Stimulated activated naive B cell treated with anti-CD40 and anti-IgM and Interleukin-4, amounts not matched to agents 10 μg/mL and 1 μg/mL and 100 μg/mL, for 72 hours (primary cell): Measurements from ENCODE around the gene CLEC2A.
A peak's percentile ranks its signal among the peaks of the same experiment; 100 is the strongest.

Experiments used
- ATAC-seq, 2 donors: fragments of 150-1000 bp; cut with Tn5 transposase; replicated peaks; 2 replicates each; pipeline ENCODE4 v1.10.0; 2021; ENCODE audit warnings: moderate library complexity in 1 of 2
- DNase-seq: peaks from one replicate; pipeline ENCODE4 v3.0.0; 2021
- H3K27ac Mint-ChIP-seq: one replicate; pipeline ENCODE4 v1.8.0; 2022; ENCODE audit warnings: mild to moderate bottlenecking, mixed read lengths
- H3K27me3 Mint-ChIP-seq, 2 donors: one replicate each; pipeline ENCODE4 v1.8.0; 2022; ENCODE audit warnings: mixed read lengths in 2 of 2
- H3K36me3 Mint-ChIP-seq, 2 donors: one replicate each; pipeline ENCODE4 v1.8.0; 2022; ENCODE audit warnings: mixed read lengths in 2 of 2, mild to moderate bottlenecking in 1 of 2
- H3K4me1 Mint-ChIP-seq, 2 donors: one replicate each; pipeline ENCODE4 v1.8.0; 2022; ENCODE audit warnings: mixed read lengths in 2 of 2, mild to moderate bottlenecking in 1 of 2
- H3K4me3 Mint-ChIP-seq, 2 donors: one replicate each; pipeline ENCODE4 v1.8.0; 2022; ENCODE audit warnings: mild to moderate bottlenecking in 2 of 2, mixed read lengths in 2 of 2, moderate library complexity in 1 of 2
- H3K9me3 Mint-ChIP-seq, 2 donors: one replicate each; pipeline ENCODE4 v1.8.0; 2022; ENCODE audit warnings: mixed read lengths in 2 of 2, mild to moderate bottlenecking in 1 of 2

The CLEC2A gene

GRCh38 chr12:9951026-9951675, 19.0 kb upstream of the CLEC2A start:
- Mint-ChIP-seq H3K27ac (peak overlapping the region; percentile 10), H3K36me3 (no peaks in the 10 kb centered on the region), H3K4me1 (peaks cover 22 to 29% of the 10 kb centered on the region in 2 donors), H3K4me3 (no peak overlapping the region), H3K27me3 (no peaks in the 10 kb centered on the region), H3K9me3 (no peaks in the 10 kb centered on the region)
- no peak for ATAC-seq
- DNase-seq = no peak

- H3K36me3 Mint-ChIP-seq = no peaks in the 10 kb centered on the region
- no peaks in the 10 kb centered on the region for H3K9me3 Mint-ChIP-seq
- no peaks in the 10 kb centered on the region for H3K27me3 Mint-ChIP-seq
- peaks cover 26 to 36% of the 10 kb centered on the region in 2 donors for H3K4me1 Mint-ChIP-seq
- no peak overlapping the region for H3K27ac Mint-ChIP-seq
- peak overlapping the region; percentile 1 to 7 for H3K4me3 Mint-ChIP-seq
- peak; percentile 98 to 99 for ATAC-seq
- no peak for DNase-seq
These were observed 16.6 kb upstream of the CLEC2A start for GRCh38 chr12:9948606-9949296.

- no peaks in the 10 kb centered on the region for H3K9me3 Mint-ChIP-seq
- peak overlapping the region; percentile 75 for H3K27ac Mint-ChIP-seq
- H3K4me3 Mint-ChIP-seq = peak overlapping the region; percentile 43 to 46
- H3K4me1 Mint-ChIP-seq = peaks cover 26 to 36% of the 10 kb centered on the region in 2 donors
- DNase-seq (peak; percentile 30), ATAC-seq (peak; percentile 36 to 43)
- H3K27me3 Mint-ChIP-seq = peaks cover 0 to 4% of the 10 kb centered on the region in 2 donors
- H3K36me3 Mint-ChIP-seq = no peaks in the 10 kb centered on the region
These were observed 15.5 kb upstream of the CLEC2A start for GRCh38 chr12:9947674-9948073.

GRCh38 chr12:9944391-9944790, 12.2 kb upstream of the CLEC2A start:
- Mint-ChIP-seq H3K27ac (no peak overlapping the region), H3K4me1 (peaks cover 15 to 27% of the 10 kb centered on the region in 2 donors), H3K4me3 (no peak overlapping the region), H3K9me3 (no peaks in the 10 kb centered on the region), H3K36me3 (no peaks in the 10 kb centered on the region), H3K27me3 (peaks cover 0 to 8% of the 10 kb centered on the region in 2 donors)
- ATAC-seq (no peak), DNase-seq (no peak)

GRCh38 chr12:9943240-9943639, 11.1 kb upstream of the CLEC2A start:
- H3K9me3 Mint-ChIP-seq = no peaks in the 10 kb centered on the region
- peak; percentile 13 for DNase-seq
- peaks cover 11 to 16% of the 10 kb centered on the region in 2 donors for H3K4me1 Mint-ChIP-seq
- no peaks in the 10 kb centered on the region for H3K36me3 Mint-ChIP-seq
- no peak overlapping the region for H3K27ac Mint-ChIP-seq
- ATAC-seq = peak; percentile 65 to 77
- peak overlapping the region; percentile 39 to 63 for H3K4me3 Mint-ChIP-seq
- H3K27me3 Mint-ChIP-seq = peaks cover 0 to 8% of the 10 kb centered on the region in 2 donors

- no peak for ATAC-seq
- Mint-ChIP-seq H3K36me3 (no peaks in the 10 kb centered on the region), H3K9me3 (no peaks in the 10 kb centered on the region), H3K27me3 (peaks cover 0 to 8% of the 10 kb centered on the region in 2 donors), H3K4me1 (peaks cover 6% of the 10 kb centered on the region in 2 donors), H3K4me3 (no peak overlapping the region), H3K27ac (no peak overlapping the region)
- DNase-seq = no peak
These were observed 9.7 kb upstream of the CLEC2A start for GRCh38 chr12:9941838-9942237.

- Mint-ChIP-seq H3K4me1 (peaks cover 6% of the 10 kb centered on the region in 2 donors), H3K36me3 (no peaks in the 10 kb centered on the region), H3K4me3 (no peak overlapping the region), H3K9me3 (no peaks in the 10 kb centered on the region), H3K27ac (no peak overlapping the region), H3K27me3 (peaks cover 0 to 8% of the 10 kb centered on the region in 2 donors)
- no peak for DNase-seq
- ATAC-seq = no peak
These were observed 8.2 kb upstream of the CLEC2A start for GRCh38 chr12:9940375-9940774.

- ATAC-seq (no peak), DNase-seq (no peak)
- Mint-ChIP-seq H3K9me3 (no peaks in the 10 kb centered on the region), H3K4me3 (no peak overlapping the region), H3K27ac (no peak overlapping the region), H3K4me1 (peaks cover 0 to 2% of the 10 kb centered on the region in 2 donors), H3K36me3 (no peaks in the 10 kb centered on the region), H3K27me3 (peaks cover 12 to 18% of the 10 kb centered on the region in 2 donors)
These were observed 4.4 kb upstream of the CLEC2A start for GRCh38 chr12:9936591-9936990.

- H3K4me3 Mint-ChIP-seq = no peak overlapping the region
- no peaks in the 10 kb centered on the region for H3K9me3 Mint-ChIP-seq
- H3K27ac Mint-ChIP-seq = no peak overlapping the region
- no peaks in the 10 kb centered on the region for H3K36me3 Mint-ChIP-seq
- no peaks in the 10 kb centered on the region for H3K4me1 Mint-ChIP-seq
- H3K27me3 Mint-ChIP-seq = peaks cover 9 to 18% of the 10 kb centered on the region in 2 donors
- ATAC-seq = no peak
- no peak for DNase-seq
These were observed 2.9 kb upstream of the CLEC2A start for GRCh38 chr12:9935026-9935425.

- Mint-ChIP-seq H3K9me3 (no peaks in the 10 kb centered on the region), H3K27me3 (peaks cover 9 to 18% of the 10 kb centered on the region in 2 donors), H3K4me1 (no peaks in the 10 kb centered on the region), H3K36me3 (no peaks in the 10 kb centered on the region), H3K4me3 (no peak overlapping the region), H3K27ac (no peak overlapping the region)
- ATAC-seq = no peak
- DNase-seq = no peak
These were observed 1.8 kb upstream of the CLEC2A start for GRCh38 chr12:9933958-9934357.

- H3K4me1 Mint-ChIP-seq = peaks cover 0 to 12% of the 10 kb centered on the region in 2 donors
- H3K27me3 Mint-ChIP-seq = peaks cover 9 to 22% of the 10 kb centered on the region in 2 donors
- no peak overlapping the region for H3K27ac Mint-ChIP-seq
- no peak overlapping the region for H3K4me3 Mint-ChIP-seq
- no peaks in the 10 kb centered on the region for H3K9me3 Mint-ChIP-seq
- no peak for DNase-seq
- ATAC-seq = no peak
- H3K36me3 Mint-ChIP-seq = no peaks in the 10 kb centered on the region
These were observed 925 bp downstream of the CLEC2A start for GRCh38 chr12:9931245-9931644.

- no peaks in the 10 kb centered on the region for H3K9me3 Mint-ChIP-seq
- H3K4me1 Mint-ChIP-seq = peaks cover 3 to 18% of the 10 kb centered on the region in 2 donors
- H3K27ac Mint-ChIP-seq = no peak overlapping the region
- DNase-seq = no peak
- peaks cover 5 to 17% of the 10 kb centered on the region in 2 donors for H3K27me3 Mint-ChIP-seq
- no peak overlapping the region for H3K4me3 Mint-ChIP-seq
- H3K36me3 Mint-ChIP-seq = no peaks in the 10 kb centered on the region
- ATAC-seq = peak in 1 of 2 donors; percentile 48
These were observed 3.6 kb downstream of the CLEC2A start for GRCh38 chr12:9928607-9929006.

GRCh38 chr12:9926876-9927275, 5.3 kb downstream of the CLEC2A start:
- peaks cover 3 to 18% of the 10 kb centered on the region in 2 donors for H3K4me1 Mint-ChIP-seq
- no peak overlapping the region for H3K27ac Mint-ChIP-seq
- peaks cover 5 to 8% of the 10 kb centered on the region in 2 donors for H3K27me3 Mint-ChIP-seq
- DNase-seq (no peak), ATAC-seq (no peak)
- no peak overlapping the region for H3K4me3 Mint-ChIP-seq
- no peaks in the 10 kb centered on the region for H3K36me3 Mint-ChIP-seq
- H3K9me3 Mint-ChIP-seq = peaks cover 0 to 2% of the 10 kb centered on the region in 2 donors

GRCh38 chr12:9925705-9926393, 6.3 kb downstream of the CLEC2A start:
- peaks cover 4 to 6% of the 10 kb centered on the region in 2 donors for H3K27me3 Mint-ChIP-seq
- no peaks in the 10 kb centered on the region for H3K36me3 Mint-ChIP-seq
- peak overlapping the region; percentile 76 to 82 for H3K4me3 Mint-ChIP-seq
- ATAC-seq (peak; percentile 52 to 57), DNase-seq (no peak)
- peaks cover 3 to 18% of the 10 kb centered on the region in 2 donors for H3K4me1 Mint-ChIP-seq
- peak overlapping the region; percentile 65 for H3K27ac Mint-ChIP-seq
- peaks cover 0 to 2% of the 10 kb centered on the region in 2 donors for H3K9me3 Mint-ChIP-seq
